DND-41 (cell line): ENCODE measurements around the gene C21orf91.

Experiments
- ATAC-seq: fragments of 200-7000 bp; cut with Tn5 transposase; 3 replicates; pipeline ENCODE4 v1.9.1; 2021; ENCODE audit warnings: low read depth; ENCODE audit not compliant: insufficient read depth
- DNase-seq: peaks from one replicate; pipeline ENCODE4 v3.0.0-alpha.2; 2020
- H2AFZ ChIP-seq: 2 replicates; pipeline ENCODE4 v1.6.0; 2012; ENCODE audit warnings: low read depth, low read length
- H3K27ac ChIP-seq: 2 replicates; pipeline ENCODE4 v1.5.1; 2012; ENCODE audit warnings: low read length, inconsistent platforms
- H3K27me3 ChIP-seq: fragments of 200-600 bp; sonication (generic); 2 replicates; pipeline ENCODE4 v1.6.0; 2012; ENCODE audit warnings: low read length, mild to moderate bottlenecking, inconsistent platforms; ENCODE audit not compliant: insufficient read depth, poor library complexity
- H3K36me3 ChIP-seq: 2 replicates; pipeline ENCODE4 v1.5.1; 2012; ENCODE audit warnings: low read length, inconsistent platforms; ENCODE audit not compliant: insufficient read depth
- H3K4me1 ChIP-seq: 2 replicates; pipeline ENCODE4 v1.5.1; 2012; ENCODE audit warnings: mild to moderate bottlenecking, low read length; ENCODE audit not compliant: insufficient read depth
- H3K4me2 ChIP-seq: 2 replicates; pipeline ENCODE4 v1.6.0; 2012; ENCODE audit warnings: mild to moderate bottlenecking, moderate library complexity, low read length, inconsistent platforms; ENCODE audit not compliant: insufficient read depth
- H3K4me3 ChIP-seq, 2 experiments: fragments of 200-600 bp in 1 of 2; shearing (Covaris generic) in 1 of 2; 2 replicates each; pipeline ENCODE4 v1.5.1; 2012 to 2016; ENCODE audit warnings: inconsistent platforms in 2 of 2, low read length in 2 of 2, mild to moderate bottlenecking in 2 of 2, low read depth in 1 of 2, moderate library complexity in 1 of 2
- H3K79me2 ChIP-seq: 2 replicates; pipeline ENCODE4 v1.6.0; 2012; ENCODE audit warnings: low read length, inconsistent platforms; ENCODE audit not compliant: insufficient read depth
- H3K9ac ChIP-seq: 2 replicates; pipeline ENCODE4 v1.6.0; 2012; ENCODE audit warnings: low read depth, mild to moderate bottlenecking, inconsistent platforms, low read length, moderate library complexity
- H3K9me3 ChIP-seq: 2 replicates; pipeline ENCODE4 v1.5.1; 2012; ENCODE audit warnings: low read length, moderate library complexity, mild to moderate bottlenecking, inconsistent platforms; ENCODE audit not compliant: insufficient read depth, severe bottlenecking
- H4K20me1 ChIP-seq: 2 replicates; pipeline ENCODE4 v1.6.0; 2012; ENCODE audit warnings: low read length; ENCODE audit not compliant: insufficient read depth
- EZH2 ChIP-seq: IDR thresholded peaks from 3 replicates; pipeline ENCODE4 v1.6.1; 2012; ENCODE audit warnings: borderline replicate concordance, low read depth, mild to moderate bottlenecking, moderate library complexity, low read length, inconsistent platforms; ENCODE audit not compliant: severe bottlenecking
- TF ChIP-seq, protein P1 (sequence below): IDR thresholded peaks from 2 replicates; pipeline ENCODE4 v1.5.1; 2012; ENCODE audit warnings: borderline replicate concordance, low read length, moderate library complexity, mild to moderate bottlenecking; ENCODE audit not compliant: poor library complexity, severe bottlenecking; ENCODE audit errors: extremely low read depth

Gene C21orf91

DNA sequence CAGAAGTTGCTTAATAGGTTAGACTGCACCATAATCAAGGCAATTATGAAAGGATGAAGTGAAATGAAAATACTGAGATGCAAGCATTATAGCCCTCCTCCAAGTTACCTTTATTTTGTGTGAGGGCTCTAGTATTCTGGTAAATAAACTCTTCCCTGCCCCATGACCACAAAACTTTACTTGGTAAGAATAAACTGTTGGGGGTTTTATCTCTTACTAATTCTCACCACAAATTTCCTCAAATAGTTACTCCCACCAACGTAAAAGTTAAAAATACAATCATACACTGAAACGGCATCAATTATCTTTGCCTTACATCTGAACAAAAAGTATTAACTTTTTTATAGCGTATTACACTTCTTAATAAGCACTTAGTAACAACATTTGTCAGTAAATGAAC, 29.5 kb downstream of the C21orf91 start:
- H3K36me3 ChIP-seq: peaks cover 55% of the 10 kb centered on the region

DNA sequence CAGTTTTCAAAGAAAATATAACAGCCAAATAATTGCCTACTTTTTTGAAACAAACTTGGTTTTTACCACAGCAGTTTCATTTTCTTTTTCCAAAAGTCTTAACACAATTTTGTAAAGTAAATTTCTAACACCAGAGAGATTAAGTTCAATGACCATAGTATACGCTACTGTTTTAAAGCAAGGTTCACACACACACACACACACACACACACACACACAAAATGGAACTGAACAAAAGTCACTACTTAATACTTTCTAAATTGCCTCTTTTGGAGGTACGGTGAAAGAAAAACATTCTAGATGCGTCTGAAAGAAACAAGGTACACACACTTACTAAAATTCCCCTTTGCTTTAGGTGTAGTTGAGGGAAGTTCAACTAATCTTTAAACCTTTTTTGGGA, 30.1 kb downstream of the C21orf91 start:
- H3K4me3 ChIP-seq: no peak overlapping the region
- H3K79me2 ChIP-seq: no peaks in the 10 kb centered on the region
- no peaks in the 10 kb centered on the region for H4K20me1 ChIP-seq
- no peak for ATAC-seq
- H3K27me3 ChIP-seq: no peaks in the 10 kb centered on the region
- DNase-seq: no peak
- H3K9ac ChIP-seq: no peak overlapping the region
- peaks cover 7% of the 10 kb centered on the region for H3K4me1 ChIP-seq
- no peaks in the 10 kb centered on the region for H3K9me3 ChIP-seq
- H3K27ac ChIP-seq: no peak overlapping the region
- TF ChIP-seq, protein P1, sequence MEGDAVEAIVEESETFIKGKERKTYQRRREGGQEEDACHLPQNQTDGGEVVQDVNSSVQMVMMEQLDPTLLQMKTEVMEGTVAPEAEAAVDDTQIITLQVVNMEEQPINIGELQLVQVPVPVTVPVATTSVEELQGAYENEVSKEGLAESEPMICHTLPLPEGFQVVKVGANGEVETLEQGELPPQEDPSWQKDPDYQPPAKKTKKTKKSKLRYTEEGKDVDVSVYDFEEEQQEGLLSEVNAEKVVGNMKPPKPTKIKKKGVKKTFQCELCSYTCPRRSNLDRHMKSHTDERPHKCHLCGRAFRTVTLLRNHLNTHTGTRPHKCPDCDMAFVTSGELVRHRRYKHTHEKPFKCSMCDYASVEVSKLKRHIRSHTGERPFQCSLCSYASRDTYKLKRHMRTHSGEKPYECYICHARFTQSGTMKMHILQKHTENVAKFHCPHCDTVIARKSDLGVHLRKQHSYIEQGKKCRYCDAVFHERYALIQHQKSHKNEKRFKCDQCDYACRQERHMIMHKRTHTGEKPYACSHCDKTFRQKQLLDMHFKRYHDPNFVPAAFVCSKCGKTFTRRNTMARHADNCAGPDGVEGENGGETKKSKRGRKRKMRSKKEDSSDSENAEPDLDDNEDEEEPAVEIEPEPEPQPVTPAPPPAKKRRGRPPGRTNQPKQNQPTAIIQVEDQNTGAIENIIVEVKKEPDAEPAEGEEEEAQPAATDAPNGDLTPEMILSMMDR: no peak
- TF ChIP-seq EZH2: no peak
- no peak overlapping the region for H3K4me2 ChIP-seq
- no peak overlapping the region for H2AFZ ChIP-seq
- H3K36me3 ChIP-seq: peaks cover 49% of the 10 kb centered on the region

More for the DNA sequence above, 29.5 kb downstream of the C21orf91 start:
- H4K20me1 ChIP-seq: no peaks in the 10 kb centered on the region
- H3K4me3 ChIP-seq: no peak overlapping the region
- peaks cover 2% of the 10 kb centered on the region for H3K4me1 ChIP-seq
- H3K9ac ChIP-seq: no peak overlapping the region
- no peaks in the 10 kb centered on the region for H3K79me2 ChIP-seq
- ATAC-seq: 0 out of 3 replicates have a peak, but pooled peaks have one; percentile 44
- no peaks in the 10 kb centered on the region for H3K27me3 ChIP-seq
- H2AFZ ChIP-seq: no peak overlapping the region
- no peak overlapping the region for H3K27ac ChIP-seq
- DNase-seq: no peak
- TF ChIP-seq EZH2: no peak
- TF ChIP-seq, protein P1: no peak
- H3K9me3 ChIP-seq: no peaks in the 10 kb centered on the region
- no peak overlapping the region for H3K4me2 ChIP-seq

DNA sequence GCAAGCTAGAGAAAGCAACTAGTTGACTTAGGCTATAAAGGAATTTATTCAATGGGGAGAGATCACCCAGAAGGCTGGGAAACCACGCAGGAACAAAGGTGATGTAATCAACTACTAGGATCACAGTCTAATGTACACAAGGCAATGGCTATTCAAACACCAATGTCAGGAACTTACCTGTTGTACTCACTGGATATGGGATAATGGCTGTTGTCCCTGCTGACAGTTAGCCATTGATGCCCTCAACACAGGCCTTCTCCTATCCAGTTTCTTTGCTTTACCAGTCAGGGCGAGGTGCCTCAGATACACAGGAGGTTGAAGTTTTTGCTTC, 32.3 kb downstream of the C21orf91 start:
- Histone ChIP-seq H2AFZ (no peak overlapping the region), H3K36me3 (peaks cover 33% of the 10 kb centered on the region), H3K4me2 (no peak overlapping the region), H3K79me2 (no peaks in the 10 kb centered on the region), H3K9ac (no peak overlapping the region), H3K4me3 (no peak overlapping the region), H3K27me3 (no peaks in the 10 kb centered on the region), H3K9me3 (no peaks in the 10 kb centered on the region), H3K27ac (no peak overlapping the region), H3K4me1 (peaks cover 17% of the 10 kb centered on the region), H4K20me1 (no peaks in the 10 kb centered on the region)
- TF ChIP-seq, protein P1: no peak
- TF ChIP-seq EZH2: no peak
- DNase-seq (no peak), ATAC-seq (no peak)
